Neuron (in vitro differentiated cells): Measurements from ENCODE around the gene BMAL1.

ENCODE experiments used
- H2AFZ ChIP-seq: one replicate; pipeline ENCODE4 v1.6.1; 2013; ENCODE audit warnings: low read depth, mild to moderate bottlenecking, inconsistent platforms, low read length, moderate library complexity
- H3K27me3 ChIP-seq: one replicate; pipeline ENCODE4 v1.6.1; 2013; ENCODE audit warnings: low read length; ENCODE audit not compliant: insufficient read depth
- H3K36me3 ChIP-seq: one replicate; pipeline ENCODE4 v1.6.1; 2013; ENCODE audit warnings: low read length; ENCODE audit not compliant: insufficient read depth
- H3K4me1 ChIP-seq: one replicate; pipeline ENCODE4 v1.6.1; 2013; ENCODE audit warnings: low read length; ENCODE audit not compliant: insufficient read depth
- H3K4me3 ChIP-seq: 2 replicates; pipeline ENCODE4 v1.5.1; 2013; ENCODE audit warnings: mild to moderate bottlenecking, low read length, moderate library complexity
- H3K9me3 ChIP-seq: one replicate; pipeline ENCODE4 v1.6.1; 2013; ENCODE audit warnings: low read length

BMAL1 gene

GRCh38 chr11:13271060-13271693 lies 6.4 kb upstream of the BMAL1 start:
- Histone ChIP-seq H3K4me1 (peaks cover 3% of the 10 kb centered on the region), H2AFZ (no peak overlapping the region), H3K27me3 (peaks cover 9% of the 10 kb centered on the region)

GRCh38 chr11:13276454-13276831 lies 1.1 kb upstream of the BMAL1 start:
- Histone ChIP-seq H3K4me3 (peak overlapping the region; percentile 58), H3K4me1 (peaks cover 12% of the 10 kb centered on the region), H3K27me3 (peaks cover 31% of the 10 kb centered on the region), H2AFZ (peak overlapping the region; percentile 95), H3K9me3 (no peaks in the 10 kb centered on the region), H3K36me3 (no peaks in the 10 kb centered on the region)

More at GRCh38 chr11:13271060-13271693, 6.4 kb upstream of the BMAL1 start:
- Histone ChIP-seq H3K4me3 (no peak overlapping the region), H3K9me3 (no peaks in the 10 kb centered on the region), H3K36me3 (no peaks in the 10 kb centered on the region)

- H3K4me1 ChIP-seq, result peaks cover 12% of the 10 kb centered on the region
- H2AFZ ChIP-seq, result peak overlapping the region; percentile 95
- H3K36me3 ChIP-seq, result no peaks in the 10 kb centered on the region
- no peaks in the 10 kb centered on the region for H3K9me3 ChIP-seq
- H3K4me3 ChIP-seq, result peak overlapping the region; percentile 72
- H3K27me3 ChIP-seq, result peaks cover 31% of the 10 kb centered on the region
These were observed 490 bp upstream of the BMAL1 start for GRCh38 chr11:13276832-13277767.

- Histone ChIP-seq H3K36me3 (no peaks in the 10 kb centered on the region), H3K27me3 (peaks cover 29% of the 10 kb centered on the region), H2AFZ (peak overlapping the region; percentile 88), H3K9me3 (no peaks in the 10 kb centered on the region), H3K4me3 (peak overlapping the region; percentile 72), H3K4me1 (peaks cover 17% of the 10 kb centered on the region)
These were observed 1.3 kb downstream of the BMAL1 start for GRCh38 chr11:13278609-13279486.

DNA sequence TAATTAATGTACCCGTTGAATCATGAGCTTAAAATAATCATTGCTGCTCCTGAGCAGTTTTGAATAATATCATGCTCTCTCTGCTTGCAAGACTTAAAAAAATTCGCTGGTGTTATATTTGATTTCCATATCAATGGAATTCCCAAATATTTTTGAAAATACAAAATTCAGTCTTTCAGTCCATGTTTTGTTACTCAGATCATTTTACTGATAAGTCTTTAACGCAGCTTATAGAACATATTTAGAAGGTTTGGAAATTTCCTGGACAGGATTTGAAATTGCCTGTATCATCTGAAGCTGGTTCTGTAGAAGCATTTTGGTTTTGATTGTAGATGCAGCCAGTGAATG lies 1.9 kb downstream of the BMAL1 start:
- Histone ChIP-seq H3K9me3 (no peaks in the 10 kb centered on the region), H3K4me1 (peaks cover 17% of the 10 kb centered on the region), H3K4me3 (no peak overlapping the region), H3K27me3 (peaks cover 28% of the 10 kb centered on the region), H3K36me3 (no peaks in the 10 kb centered on the region), H2AFZ (no peak overlapping the region)

DNA sequence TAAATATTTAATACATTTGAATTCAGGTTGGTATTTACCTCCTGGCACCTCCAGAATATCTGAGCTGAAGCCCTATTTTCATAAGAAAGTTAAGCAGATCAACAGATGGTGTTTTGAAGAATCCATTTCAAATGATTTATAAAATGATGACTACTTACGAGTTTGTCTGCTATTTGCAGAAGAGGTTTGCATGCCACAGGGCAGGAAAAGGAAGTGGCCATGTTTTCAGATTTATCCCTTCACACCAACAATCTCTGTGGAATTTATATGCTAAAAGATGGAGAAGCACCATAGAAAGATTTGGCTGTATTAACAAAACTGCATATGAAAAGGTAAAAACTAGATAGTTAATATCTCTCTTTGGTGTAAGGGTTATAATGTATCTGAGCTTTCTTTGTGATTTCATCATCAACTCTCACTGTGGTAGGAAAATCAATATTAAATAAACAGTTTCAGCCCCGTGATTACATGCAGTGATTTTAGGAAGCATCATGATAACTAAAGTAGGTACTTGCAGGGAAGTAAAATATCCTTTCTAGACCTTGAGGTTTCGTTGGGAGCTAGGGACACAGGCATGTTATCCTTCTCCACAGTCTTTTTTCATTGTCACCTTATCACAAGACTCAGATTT lies 2.6 kb downstream of the BMAL1 start:
- Histone ChIP-seq H3K27me3 (peaks cover 23% of the 10 kb centered on the region), H2AFZ (no peak overlapping the region), H3K4me3 (no peak overlapping the region), H3K4me1 (peaks cover 17% of the 10 kb centered on the region), H3K36me3 (no peaks in the 10 kb centered on the region), H3K9me3 (no peaks in the 10 kb centered on the region)

GRCh38 chr11:13280777-13281176 lies 3.2 kb downstream of the BMAL1 start:
- H3K4me1 ChIP-seq, result peaks cover 17% of the 10 kb centered on the region
- H3K9me3 ChIP-seq, result no peaks in the 10 kb centered on the region
- H3K27me3 ChIP-seq, result peaks cover 23% of the 10 kb centered on the region
- H2AFZ ChIP-seq, result no peak overlapping the region
- H3K4me3 ChIP-seq, result no peak overlapping the region
- no peaks in the 10 kb centered on the region for H3K36me3 ChIP-seq

DNA sequence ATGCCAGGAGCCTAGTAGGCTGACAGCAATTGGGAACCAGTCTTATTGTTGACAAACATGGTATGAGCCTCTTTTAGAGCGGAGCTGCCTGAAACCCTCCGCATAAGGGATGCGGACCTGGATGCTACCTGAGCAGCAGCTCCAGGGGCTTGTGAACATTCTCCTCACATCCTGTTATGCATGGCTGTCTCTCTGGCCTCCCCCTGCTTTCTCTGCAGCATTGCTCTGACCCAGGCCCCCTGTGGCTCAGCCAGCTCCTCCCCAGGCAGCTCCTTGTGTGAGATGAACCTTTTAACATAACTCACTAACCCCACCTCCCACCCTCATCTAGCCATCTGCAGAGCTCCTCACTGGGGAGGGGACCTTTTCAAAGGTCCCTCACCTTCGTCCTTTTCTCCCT lies 6.0 kb downstream of the BMAL1 start:
- H3K27me3 ChIP-seq, result peaks cover 23% of the 10 kb centered on the region
- no peaks in the 10 kb centered on the region for H3K9me3 ChIP-seq

DNA sequence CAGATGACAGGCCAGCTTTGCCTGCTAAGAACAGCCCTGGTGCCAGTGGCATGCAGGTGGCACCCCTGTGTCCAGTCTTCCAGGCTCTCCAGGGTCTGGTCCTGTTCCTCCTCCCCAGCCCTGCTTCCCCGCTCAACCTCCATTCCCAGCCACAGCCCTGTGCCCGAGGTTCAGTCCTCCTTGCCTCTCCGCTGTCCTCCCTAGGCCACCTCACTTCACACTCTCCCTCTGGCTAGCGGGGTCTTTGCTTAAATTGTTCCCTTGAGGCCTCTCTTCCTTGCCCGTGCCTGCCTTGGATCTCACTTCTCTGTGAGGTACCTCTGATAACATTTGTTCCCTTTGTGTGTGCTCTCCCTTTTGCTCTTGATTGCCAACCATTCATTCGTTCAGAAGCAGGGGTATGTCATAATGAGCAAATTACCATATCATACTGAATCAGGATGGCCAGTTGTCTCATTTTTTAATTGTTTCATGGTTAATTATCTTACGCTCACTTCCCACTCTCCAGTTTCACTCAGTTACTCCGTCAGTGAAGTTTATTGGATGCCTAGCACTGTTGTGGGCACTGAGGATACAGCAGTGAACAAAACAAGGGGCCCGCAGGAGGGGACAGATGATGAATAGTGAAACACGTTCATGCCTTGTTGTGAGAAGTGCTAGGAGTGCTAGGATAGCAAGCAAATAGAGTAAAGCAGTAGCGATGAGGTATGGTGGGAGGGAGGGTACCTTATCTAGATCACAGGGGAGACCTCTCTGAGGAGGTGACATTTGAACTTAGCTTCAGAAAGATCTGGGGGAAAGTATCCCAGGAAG lies 7.4 kb downstream of the BMAL1 start:
- Histone ChIP-seq H3K9me3 (no peaks in the 10 kb centered on the region), H3K27me3 (peaks cover 9% of the 10 kb centered on the region), H3K4me3 (no peak overlapping the region), H3K4me1 (peaks cover 5% of the 10 kb centered on the region), H2AFZ (no peak overlapping the region), H3K36me3 (no peaks in the 10 kb centered on the region)

More for the DNA sequence above, 6.0 kb downstream of the BMAL1 start:
- Histone ChIP-seq H3K4me1 (peaks cover 11% of the 10 kb centered on the region), H3K36me3 (no peaks in the 10 kb centered on the region), H2AFZ (no peak overlapping the region), H3K4me3 (no peak overlapping the region)

GRCh38 chr11:13286279-13286821 lies 8.8 kb downstream of the BMAL1 start:
- Histone ChIP-seq H2AFZ (no peak overlapping the region), H3K9me3 (no peaks in the 10 kb centered on the region), H3K4me3 (no peak overlapping the region), H3K36me3 (no peaks in the 10 kb centered on the region), H3K27me3 (no peaks in the 10 kb centered on the region), H3K4me1 (peaks cover 5% of the 10 kb centered on the region)

DNA sequence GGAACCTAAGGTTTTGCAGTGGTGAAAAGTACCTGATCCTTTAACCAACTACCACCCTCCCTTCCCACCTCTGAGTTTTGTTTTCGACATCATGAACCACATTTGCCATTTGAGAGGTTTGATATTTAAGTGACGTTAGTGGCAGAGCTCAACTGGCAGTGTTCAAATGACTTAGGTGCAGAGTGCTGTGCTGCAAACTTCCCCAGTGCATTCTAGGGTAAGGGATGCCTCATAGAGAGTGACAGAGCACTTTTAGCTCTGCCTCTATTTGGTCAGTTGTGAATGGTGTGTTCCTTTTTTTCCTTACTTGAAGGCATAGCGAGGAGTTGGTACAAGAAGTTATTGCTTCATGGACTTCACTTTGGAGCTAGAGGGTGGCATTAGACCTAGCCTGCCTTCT lies 9.4 kb downstream of the BMAL1 start:
- Histone ChIP-seq H3K9me3 (no peaks in the 10 kb centered on the region), H3K36me3 (no peaks in the 10 kb centered on the region), H3K27me3 (no peaks in the 10 kb centered on the region), H3K4me3 (no peak overlapping the region), H3K4me1 (peaks cover 8% of the 10 kb centered on the region), H2AFZ (no peak overlapping the region)

DNA sequence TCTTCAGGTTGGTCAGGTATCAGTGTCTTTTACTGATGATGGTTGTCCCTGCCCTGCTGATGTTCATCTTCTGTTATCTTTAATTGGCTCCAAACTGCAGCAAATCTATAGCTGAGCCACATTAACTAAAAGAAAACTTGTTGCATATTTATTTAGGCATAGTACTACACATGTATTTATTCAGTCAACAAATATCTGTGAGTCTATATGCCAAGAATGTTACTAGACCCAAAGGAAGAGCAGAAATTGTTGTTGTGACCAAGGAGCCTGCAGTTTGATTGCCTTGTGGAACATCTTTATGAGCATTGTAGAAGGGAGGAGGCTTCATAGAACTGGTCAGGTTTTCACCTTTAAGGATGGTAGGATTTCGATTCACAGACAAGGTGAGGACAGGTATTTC lies 10.1 kb downstream of the BMAL1 start:
- no peaks in the 10 kb centered on the region for H3K27me3 ChIP-seq
- no peak overlapping the region for H2AFZ ChIP-seq
- H3K36me3 ChIP-seq, result no peaks in the 10 kb centered on the region
- no peak overlapping the region for H3K4me3 ChIP-seq
- H3K4me1 ChIP-seq, result peaks cover 9% of the 10 kb centered on the region
- H3K9me3 ChIP-seq, result no peaks in the 10 kb centered on the region
